BE2C (cell line): Measurements from ENCODE around the gene TEX22.

Experiments used
- DNase-seq: peaks from one replicate; pipeline ENCODE4 v3.0.0-alpha.2; 2020
- H3K27me3 ChIP-seq: fragments of 250-450 bp; sonication (Bioruptor Pico); 2 replicates; pipeline ENCODE4 v1.5.1; 2020; ENCODE audit warnings: mild to moderate bottlenecking
- H3K36me3 ChIP-seq: fragments of 250-450 bp; sonication (Bioruptor Pico); 2 replicates; pipeline ENCODE4 v1.5.1; 2020; ENCODE audit warnings: mild to moderate bottlenecking
- H3K4me1 ChIP-seq: fragments of 250-450 bp; sonication (Bioruptor Pico); 2 replicates; pipeline ENCODE4 v1.5.1; 2020
- H3K4me3 ChIP-seq: 2 replicates; pipeline ENCODE4 v1.5.1; 2011; ENCODE audit warnings: low read depth, low read length
- H3K9me3 ChIP-seq: fragments of 250-450 bp; sonication (Bioruptor Pico); 2 replicates; pipeline ENCODE4 v1.5.1; 2020
- CTCF ChIP-seq: IDR thresholded peaks from 2 replicates; pipeline ENCODE4 v1.5.1; 2012; ENCODE audit warnings: mild to moderate bottlenecking, low read depth, low read length

The TEX22 gene

GRCh38 chr14:105377555-105378182 is 20.7 kb upstream of the TEX22 start:
- no peaks in the 10 kb centered on the region for H3K4me1 ChIP-seq
- H3K4me3 ChIP-seq, result no peak overlapping the region
- no peaks in the 10 kb centered on the region for H3K27me3 ChIP-seq
- H3K9me3 ChIP-seq, result no peaks in the 10 kb centered on the region
- no peak for TF ChIP-seq CTCF
- no peak for DNase-seq
- H3K36me3 ChIP-seq, result no peaks in the 10 kb centered on the region

GRCh38 chr14:105378199-105378598 is 20.1 kb upstream of the TEX22 start:
- H3K4me3 ChIP-seq, result no peak overlapping the region
- no peak for DNase-seq
- no peak for TF ChIP-seq CTCF

GRCh38 chr14:105378873-105379685 is 19.3 kb upstream of the TEX22 start:
- no peaks in the 10 kb centered on the region for H3K27me3 ChIP-seq
- DNase-seq, result no peak
- H3K4me3 ChIP-seq, result no peak overlapping the region
- no peaks in the 10 kb centered on the region for H3K36me3 ChIP-seq
- no peak for TF ChIP-seq CTCF
- no peaks in the 10 kb centered on the region for H3K9me3 ChIP-seq
- H3K4me1 ChIP-seq, result no peaks in the 10 kb centered on the region

More at GRCh38 chr14:105378199-105378598, 20.1 kb upstream of the TEX22 start:
- Histone ChIP-seq H3K9me3 (no peaks in the 10 kb centered on the region), H3K36me3 (no peaks in the 10 kb centered on the region), H3K27me3 (no peaks in the 10 kb centered on the region), H3K4me1 (no peaks in the 10 kb centered on the region)

- Histone ChIP-seq H3K36me3 (no peaks in the 10 kb centered on the region), H3K4me3 (no peak overlapping the region), H3K4me1 (no peaks in the 10 kb centered on the region), H3K9me3 (no peaks in the 10 kb centered on the region), H3K27me3 (no peaks in the 10 kb centered on the region)
- no peak for DNase-seq
- no peak for TF ChIP-seq CTCF
Observed at GRCh38 chr14:105379946-105380345, 18.4 kb upstream of the TEX22 start.

GRCh38 chr14:105380756-105381155 is 17.6 kb upstream of the TEX22 start:
- no peak for TF ChIP-seq CTCF
- Histone ChIP-seq H3K27me3 (no peaks in the 10 kb centered on the region), H3K36me3 (no peaks in the 10 kb centered on the region), H3K4me1 (no peaks in the 10 kb centered on the region), H3K4me3 (no peak overlapping the region), H3K9me3 (no peaks in the 10 kb centered on the region)
- no peak for DNase-seq
